ENCODE data around the gene ZMIZ1.

Gene ZMIZ1, protein sequence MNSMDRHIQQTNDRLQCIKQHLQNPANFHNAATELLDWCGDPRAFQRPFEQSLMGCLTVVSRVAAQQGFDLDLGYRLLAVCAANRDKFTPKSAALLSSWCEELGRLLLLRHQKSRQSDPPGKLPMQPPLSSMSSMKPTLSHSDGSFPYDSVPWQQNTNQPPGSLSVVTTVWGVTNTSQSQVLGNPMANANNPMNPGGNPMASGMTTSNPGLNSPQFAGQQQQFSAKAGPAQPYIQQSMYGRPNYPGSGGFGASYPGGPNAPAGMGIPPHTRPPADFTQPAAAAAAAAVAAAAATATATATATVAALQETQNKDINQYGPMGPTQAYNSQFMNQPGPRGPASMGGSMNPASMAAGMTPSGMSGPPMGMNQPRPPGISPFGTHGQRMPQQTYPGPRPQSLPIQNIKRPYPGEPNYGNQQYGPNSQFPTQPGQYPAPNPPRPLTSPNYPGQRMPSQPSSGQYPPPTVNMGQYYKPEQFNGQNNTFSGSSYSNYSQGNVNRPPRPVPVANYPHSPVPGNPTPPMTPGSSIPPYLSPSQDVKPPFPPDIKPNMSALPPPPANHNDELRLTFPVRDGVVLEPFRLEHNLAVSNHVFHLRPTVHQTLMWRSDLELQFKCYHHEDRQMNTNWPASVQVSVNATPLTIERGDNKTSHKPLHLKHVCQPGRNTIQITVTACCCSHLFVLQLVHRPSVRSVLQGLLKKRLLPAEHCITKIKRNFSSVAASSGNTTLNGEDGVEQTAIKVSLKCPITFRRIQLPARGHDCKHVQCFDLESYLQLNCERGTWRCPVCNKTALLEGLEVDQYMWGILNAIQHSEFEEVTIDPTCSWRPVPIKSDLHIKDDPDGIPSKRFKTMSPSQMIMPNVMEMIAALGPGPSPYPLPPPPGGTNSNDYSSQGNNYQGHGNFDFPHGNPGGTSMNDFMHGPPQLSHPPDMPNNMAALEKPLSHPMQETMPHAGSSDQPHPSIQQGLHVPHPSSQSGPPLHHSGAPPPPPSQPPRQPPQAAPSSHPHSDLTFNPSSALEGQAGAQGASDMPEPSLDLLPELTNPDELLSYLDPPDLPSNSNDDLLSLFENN

DNA sequence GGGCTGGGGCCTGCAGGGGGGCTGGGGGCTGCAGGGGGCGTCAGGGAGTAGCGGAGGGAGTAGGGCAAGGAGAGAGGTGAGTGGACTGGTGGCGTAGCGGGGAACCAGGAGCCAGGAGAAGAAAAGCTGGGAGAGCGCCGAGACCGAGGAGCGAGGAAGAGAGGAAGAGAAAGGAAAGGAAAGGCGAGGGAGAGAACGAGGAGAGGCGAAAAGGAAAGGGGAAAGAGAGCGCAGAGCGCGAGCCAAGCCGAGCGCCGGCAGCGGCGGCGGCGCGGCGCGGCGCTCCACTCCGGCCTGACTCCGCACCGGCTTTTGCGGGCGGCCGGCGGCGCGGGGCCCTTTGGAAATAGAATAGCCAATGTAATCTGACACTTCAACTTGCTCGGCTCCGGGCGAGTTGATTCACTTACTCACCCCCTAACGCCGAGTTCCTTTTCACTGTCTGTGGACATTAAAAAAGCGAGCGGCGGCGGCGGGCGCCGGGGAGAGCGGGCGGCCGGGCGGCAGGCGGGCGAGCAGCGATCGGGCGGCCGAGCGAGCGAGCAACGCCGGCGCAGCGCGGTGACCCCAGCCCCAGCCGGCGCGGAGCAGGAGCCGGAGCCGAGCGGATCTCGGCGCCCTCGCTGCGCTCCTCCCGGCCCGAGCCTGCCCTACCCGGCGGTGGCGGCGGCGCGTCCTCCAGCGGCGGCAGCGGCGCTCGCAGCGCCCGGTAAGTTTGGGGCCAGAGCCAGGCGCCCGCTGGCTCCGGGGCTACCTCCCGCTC lies at the start of gene ZMIZ1:
ZMIZ1 (plus strand) TSS at position 405 of the 763 bp plus-strand sequence. CDS start 132,667 bp downstream, outside the sequence.
- DNase-seq, result peak; percentile 94

DNA sequence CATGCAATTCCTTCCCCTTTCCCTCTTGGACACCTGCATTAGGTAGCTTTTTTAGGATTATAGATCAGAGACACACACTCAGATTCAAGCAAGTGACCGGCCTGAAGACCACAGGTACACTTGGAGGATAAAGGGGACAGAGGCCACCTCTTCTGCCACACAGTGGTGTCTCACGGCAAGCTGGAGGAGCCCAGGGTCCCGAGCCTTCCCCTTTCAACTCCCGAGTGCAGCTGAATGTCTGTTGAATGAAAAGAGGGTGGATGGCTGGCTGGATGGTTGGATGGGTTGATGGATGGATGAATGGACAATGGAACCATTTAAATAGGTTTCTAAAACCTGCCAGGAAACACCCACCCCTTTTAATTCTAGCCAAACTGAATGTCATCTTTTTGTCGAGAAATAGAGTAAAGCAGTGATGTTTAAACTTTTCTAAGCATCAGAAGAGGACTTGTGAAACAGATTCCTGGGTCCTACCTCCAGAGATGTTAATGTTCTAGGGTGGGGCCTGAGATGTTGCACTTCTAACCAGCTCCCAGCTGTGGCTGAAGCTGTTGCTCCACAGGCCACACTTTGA lies 49.2 kb upstream of the ZMIZ1 start:
- DNase-seq, result no peak

DNA sequence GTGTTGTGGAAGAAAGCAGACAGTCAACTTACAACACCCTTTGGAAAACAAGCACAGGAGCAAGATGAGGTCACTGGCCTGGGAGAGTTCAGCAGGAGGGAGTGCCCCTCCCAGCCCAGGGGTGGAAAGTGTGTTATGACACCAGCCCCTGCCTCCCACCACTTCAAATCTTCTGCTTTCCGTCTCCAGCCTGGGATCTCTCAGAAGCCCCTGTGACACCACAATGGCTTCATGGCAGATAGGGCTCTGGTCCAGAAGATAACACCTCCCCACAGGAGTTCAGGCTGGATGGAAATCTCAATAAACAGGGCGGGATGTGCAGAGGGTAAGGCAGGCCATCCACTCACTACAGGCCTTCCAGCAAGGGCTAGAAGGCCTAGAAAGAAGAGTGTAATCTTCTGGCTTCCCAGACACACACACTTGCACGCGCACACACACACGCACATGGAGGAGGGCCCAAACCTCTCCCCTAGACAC lies 48.7 kb upstream of the ZMIZ1 start:
- no peak for DNase-seq

DNA sequence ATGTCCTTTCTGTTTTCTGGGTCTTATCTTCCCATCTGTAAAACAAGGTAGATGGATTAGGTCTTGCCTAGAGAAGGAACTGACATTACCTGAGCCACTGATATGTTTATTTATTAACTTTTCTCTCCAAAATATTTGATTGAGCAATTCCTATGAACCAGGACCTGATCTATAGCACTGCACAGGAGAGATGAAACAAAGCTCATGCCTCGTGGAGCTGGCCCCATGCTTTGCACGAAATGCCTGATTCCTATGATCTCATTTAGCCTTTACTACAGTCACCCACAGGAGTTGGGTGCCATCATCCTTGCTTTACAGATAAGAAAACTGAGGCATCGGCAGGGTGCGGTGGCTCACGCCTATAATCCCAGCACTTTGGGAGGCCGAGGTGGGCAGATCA lies 48.2 kb upstream of the ZMIZ1 start:
- DNase-seq, result peak; percentile 3

DNA sequence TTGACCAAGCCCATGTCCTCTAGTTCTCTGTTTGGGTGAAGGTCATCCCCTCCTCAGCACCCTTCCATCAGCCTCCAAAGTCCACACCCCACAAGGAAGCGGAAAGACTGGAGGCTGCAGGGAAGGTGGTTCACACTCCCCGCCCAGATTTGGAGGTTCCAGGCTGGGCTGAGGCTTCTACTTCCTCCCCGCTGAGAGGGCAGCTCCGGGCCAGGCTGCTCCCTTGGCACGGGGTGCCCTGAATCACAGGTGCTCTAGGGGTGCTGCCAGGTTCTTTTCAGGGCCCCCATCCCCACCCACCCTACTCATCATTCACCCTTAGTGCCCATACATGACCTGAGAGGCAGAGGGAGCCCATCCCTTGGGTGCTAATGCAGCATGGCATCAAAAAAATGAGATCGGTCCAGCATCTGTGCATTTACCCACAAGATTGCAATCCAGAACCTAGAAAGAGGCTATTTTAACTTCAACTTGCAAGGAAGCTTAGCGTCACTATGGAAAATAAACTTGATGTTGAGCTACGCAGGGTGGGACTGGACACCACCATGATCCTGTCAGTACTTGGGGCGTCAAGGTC lies 47.3 kb upstream of the ZMIZ1 start:
- DNase-seq, result peak; percentile 17

DNA sequence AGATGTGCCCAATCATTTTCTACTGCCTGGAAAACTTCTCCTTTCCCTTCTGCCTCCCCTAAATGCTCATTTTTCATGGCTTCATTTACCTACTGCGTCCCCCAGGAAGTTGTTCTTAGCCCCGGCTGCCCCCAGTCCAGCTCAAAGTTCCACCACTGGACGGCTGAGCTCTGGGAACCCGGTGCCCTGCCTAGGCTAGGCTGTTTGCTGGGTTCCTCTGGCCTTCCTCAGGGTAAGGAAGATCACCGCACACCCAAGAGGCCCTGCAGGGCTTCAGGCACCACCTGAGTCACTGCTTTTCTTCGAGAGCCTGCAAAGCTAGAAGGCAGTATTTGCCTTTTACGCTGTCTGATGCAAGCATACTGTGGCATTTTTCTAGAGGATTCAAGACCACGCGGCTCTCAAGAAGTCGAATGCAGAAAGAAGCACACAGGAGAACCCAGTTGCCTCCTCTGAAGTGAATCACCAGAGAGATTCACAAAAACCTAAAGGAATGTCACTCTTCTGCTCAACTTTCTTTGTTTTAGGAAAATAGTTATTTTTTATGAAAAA lies 46.7 kb upstream of the ZMIZ1 start:
- DNase-seq, result peak; percentile 21

DNA sequence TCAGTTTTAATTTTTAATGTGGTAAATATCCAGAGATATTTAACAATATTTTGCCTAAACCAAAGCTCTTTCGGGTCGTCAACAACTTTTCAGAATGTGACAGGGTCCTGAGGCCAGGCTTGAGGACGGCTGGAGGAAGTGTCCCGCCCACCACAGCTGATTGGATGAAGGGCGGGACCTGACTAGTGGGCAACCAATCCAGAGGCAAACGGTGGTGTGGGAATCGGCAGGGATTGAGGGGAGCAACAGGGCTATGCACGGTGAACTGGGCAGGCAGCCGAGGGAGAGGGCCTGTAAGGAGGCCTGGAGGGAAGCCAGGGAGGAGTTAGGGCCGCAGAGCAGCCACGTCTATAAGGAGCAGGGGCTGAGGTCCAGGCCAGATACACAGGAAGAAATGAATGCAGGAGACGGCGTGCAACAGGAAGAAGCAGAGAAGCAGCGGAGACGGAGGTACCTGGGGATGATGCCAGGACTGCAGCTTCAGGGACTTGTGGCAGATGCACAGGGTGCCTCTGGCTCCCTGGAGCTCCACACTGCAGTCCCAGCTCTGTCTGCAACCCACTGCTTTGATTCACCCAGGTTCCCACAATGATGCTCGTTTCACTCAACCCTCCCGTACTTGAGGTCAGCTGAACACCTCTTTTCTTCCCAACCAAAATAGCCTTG lies 46.1 kb upstream of the ZMIZ1 start:
- DNase-seq, result peak; percentile 74

DNA sequence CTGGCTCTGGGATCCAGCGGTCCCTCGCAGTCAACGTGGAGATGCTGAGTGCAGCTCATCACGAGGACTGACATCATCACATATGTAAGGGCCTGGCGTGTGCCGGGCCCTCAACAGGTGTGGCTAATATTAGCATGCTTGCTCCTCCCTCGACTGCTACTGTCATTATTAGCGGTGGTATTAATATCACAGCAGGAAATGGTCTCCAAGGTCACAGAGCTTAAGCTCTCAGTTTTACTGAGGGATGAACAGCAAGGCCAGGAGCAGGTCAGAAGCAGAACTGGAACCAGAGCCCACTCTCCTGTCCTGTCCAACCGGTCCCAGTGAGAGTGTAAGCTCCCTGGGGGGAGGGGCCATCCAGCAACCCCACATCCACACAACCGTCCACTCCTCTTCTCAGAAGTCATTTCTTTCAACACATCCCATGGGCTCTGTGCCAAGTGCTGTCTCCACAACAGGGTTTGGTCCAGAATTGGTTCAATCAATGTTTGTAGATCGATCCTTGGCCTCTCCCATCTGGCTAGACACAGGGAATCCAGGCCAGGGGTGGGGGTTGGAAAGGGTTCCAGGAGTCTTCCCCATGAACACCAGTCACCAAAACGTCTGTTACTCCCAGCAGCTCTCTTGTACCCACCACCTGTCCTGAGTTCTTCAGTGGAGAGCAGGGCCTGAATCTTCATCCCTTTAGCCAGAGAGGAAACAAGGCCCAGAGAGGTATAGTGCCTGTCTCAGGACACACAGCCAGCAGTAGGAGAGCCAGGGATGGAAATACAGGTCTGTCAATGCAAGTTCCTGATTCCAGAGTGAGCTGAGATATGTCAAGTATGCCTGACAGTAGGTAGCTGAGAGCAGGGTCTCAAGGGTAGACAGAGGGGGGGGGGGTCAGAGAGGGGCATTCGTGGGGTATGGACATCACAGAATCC lies 45.3 kb upstream of the ZMIZ1 start:
- DNase-seq, result peak; percentile 39

DNA sequence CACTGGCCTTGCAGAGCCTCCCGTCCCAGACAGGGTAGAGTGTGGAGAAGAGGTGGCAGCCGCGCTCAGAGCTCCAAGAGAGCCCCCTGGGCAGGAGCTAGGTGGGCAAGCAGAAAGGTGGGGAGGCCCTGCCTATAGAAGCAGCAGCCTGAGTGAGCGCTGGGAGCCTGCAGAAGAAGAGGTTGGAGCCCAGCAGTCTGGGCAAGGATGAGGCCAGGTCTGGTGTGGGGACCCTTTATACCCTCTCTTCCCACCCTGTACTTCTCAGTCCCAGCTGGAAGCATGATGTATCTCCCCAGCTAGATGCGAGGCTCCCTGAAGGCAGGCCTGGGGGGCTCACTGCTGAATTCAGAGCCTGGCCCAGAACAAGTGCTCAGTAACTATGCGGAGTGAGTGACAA lies 44.5 kb upstream of the ZMIZ1 start:
- no peak for DNase-seq

DNA sequence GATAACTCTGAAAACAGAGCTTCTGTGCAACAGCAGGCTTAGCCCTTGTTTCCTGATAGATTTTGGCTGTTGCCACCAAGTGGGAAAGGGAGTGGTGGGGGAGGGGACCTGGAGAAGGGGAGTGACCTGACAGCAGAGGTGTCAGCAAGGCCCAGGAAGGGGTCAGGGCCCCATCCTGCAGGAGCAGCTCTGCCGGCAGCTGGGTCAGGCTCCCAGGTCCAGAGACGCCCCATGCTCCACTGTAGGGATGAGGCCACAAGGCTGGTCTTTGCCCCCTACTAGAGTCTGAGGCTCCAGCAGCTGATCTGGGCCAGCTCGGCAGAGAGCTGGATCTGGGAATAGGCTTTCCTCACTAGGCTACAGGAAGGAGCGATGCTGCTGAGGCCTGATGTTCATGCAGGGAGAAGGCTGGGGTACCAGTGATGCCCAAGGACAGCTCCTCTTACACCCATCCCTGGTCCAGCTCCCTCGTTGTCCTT lies 44.0 kb upstream of the ZMIZ1 start:
- DNase-seq, result peak; percentile 22

DNA sequence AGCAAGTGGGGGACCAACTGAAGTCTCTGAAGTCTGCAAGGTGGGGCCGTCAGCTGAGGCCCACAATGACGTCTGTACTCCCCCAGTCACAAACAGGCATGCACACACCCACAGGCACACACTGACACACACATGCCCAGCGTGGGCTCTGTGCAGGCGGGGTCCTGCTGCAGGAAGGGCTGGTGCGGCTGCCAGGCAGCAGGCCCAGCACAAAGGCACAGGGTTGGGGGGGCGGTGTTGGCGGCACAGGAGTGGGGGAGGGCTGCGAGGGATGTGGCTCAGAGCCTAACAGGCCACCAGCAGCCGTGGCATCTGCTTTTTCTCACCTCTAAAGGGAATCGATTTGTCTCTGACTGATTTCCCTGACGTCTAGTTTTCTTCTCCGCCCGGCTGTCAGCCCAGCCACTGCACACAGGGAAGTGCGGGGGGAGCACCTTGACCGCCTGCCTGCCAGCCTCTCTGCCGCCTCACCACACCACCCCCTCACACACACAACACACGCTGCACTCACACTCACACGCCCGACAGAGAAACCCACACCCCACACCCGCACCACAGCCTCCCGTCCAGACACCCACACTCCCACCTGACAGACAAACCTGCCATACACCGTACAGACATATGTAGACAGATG lies 43.5 kb upstream of the ZMIZ1 start:
- DNase-seq, result peak; percentile 30

DNA sequence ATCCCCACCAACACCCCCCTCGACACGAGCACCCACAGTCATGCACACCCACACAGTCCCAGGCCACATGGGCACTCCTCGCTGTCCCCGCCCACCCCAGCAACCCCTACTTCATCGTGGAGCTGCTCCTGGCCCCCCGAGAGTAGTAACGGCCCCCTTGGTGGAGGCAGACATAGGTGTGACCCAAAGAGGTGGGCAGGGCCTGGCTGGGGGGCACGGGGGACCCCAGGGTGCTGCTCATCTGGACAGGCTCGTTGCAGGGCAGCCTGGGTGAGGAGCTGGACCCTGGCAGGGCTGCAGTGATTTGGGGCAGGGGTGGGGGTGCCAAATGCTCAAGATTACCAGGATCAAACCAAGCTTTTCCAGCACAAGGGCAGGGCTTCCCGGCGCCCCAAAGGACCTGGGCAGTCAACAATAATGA lies 42.4 kb upstream of the ZMIZ1 start:
- DNase-seq, result peak; percentile 15

DNA sequence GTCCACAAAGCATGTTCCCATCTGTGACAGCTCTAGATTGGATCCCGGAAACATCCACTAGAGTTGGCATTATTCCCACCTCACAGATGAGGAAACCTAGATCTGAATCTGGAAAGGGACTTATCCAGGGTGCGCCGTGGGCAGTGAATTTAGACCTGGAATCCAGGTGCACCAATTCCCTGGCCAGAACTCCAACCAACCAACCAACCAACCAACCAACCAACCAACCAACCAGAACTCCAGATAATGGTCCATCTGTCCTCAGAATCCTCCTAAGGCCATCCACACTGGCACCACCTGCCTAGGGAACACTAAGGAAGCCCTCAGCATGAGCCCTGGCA lies 42.0 kb upstream of the ZMIZ1 start:
- DNase-seq, result no peak

DNA sequence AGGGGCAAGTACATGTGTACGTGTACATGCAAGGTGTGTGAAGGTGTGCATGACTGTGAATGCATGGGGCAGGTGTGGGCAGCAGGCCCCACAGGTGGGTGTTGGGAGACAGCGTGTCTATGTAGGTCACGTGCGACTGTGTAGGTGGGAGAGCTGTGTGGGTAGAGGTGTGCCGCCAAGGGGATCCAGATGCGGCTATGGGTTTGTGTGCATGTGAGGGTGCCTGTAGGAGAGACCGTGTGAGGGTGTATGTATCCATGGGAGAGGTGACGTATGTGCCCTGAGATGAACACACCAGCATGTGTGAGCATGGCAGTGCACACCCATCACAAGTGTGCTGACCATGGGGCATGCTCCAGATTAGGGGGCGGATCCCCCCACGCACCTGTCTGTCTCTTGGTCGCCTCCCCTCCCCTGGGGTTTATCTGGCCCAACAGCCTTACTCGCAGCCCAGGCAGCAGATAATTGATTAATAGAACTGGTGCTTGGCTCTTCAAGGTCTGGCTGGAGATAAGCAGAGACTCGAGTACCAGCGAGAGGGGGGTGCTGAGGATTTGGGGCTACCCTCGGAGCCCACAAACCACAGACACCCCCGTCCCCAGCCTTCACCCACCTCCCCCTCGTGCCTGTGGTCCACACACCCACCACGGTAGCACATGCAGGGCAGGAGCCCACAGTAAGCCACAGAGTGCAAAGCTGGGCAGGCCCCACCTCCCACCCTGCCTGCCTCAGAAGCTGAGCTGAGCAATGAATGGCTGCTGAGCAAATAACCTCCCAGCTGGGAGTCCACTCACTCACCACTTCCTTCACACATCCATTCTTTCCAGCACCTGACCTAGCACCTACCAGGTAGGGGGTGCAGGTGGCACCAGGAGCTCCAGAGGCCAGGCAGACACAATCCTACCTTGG lies 41.4 kb upstream of the ZMIZ1 start:
- DNase-seq, result peak; percentile 22

DNA sequence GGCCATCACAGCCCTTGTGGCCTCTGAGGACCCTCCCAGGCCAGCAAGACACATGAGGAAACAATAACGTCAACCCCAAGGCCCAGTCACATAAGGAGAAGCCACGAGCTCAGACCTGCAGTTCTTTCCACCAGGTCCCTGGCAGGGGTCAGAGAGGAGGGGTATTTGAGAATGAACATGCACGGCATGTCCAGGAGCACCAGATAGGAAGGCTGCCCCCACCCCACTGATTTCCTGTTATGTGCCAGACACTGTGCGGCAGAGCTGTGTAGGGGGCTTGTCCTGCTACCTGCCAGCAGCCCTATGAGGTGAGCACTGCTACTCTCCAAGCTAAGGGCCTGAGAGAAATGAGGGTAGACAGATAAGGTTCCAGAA lies 40.7 kb upstream of the ZMIZ1 start:
- DNase-seq, result no peak

DNA sequence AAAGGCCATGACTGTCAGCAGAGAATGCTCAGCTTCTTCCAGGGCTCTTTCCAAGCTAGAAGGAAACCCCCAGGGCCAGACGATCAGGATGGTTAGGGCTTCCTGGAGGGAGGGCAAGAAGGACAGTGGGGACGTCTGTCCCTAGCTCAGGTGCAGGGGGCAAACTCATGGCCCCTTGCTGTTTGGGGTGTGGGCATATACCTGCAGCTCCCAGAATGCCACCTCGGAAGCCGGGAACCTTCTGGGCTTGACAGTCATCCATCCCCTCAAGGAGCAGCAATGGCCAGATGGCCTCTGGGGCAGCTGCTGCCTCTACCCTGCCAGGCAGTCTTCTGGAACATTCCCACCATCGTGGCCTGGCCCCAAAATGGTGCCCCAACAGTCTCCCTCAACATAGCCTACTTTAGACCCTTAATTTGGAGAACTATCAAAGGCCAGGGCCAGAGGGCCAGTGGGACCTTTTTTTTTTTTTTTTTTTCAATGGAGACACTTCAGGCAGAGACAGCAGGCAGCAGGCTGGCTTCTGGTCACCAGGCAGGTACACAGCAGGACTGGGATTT lies 40.2 kb upstream of the ZMIZ1 start:
- peak; percentile 13 for DNase-seq

DNA sequence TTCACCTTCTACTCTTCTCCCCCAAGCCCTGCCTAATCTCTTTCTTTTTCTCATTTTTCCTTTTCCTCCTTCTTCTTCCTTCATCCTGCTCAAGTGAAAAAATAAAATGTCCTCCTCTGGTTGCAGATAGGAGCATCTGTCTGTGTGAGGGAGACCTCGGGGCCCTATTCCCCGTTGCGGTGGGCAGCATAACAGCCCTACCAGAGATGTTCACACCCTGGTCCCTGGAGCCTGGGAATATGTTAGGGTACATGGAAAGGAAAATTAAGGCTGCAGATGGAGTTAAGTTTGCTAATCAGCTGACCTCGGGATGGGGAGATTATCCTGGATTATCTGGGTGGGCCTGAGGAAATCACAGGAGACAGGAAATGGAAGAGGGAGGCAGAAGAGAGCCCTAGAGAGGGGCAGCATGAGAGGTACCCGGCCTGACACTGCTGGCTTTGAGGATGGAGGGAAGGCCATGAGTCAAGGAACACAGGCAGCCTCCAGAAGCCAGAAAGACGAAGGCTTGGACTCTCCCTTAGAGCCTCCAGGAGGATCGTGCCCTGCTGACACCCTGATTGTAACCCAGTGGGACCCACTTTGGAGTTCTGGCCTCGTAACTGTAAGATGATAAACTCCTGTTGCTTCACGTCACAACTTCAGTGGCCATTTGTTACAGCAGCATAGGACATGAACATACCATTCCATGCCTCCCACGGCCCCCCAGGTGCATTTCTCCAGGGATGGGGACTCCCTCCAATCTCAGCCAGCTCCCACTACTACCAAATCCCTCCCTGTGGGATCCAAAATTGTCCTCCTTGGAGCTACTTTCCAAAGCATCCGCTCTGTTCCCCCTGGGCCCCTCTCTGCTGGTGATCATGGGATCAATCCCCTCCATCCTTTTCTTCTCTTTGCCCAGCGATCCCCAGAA lies 39.0 kb upstream of the ZMIZ1 start:
- peak; percentile 4 for DNase-seq
